Panc1 (cell line): ENCODE measurements around the gene KLF5. TPM values are rescaled to one million over a fixed set of nuclear protein-coding genes. Genes with fewer than 3 reads are reported as not detected.

Source experiments
- ATAC-seq: fragments of 200-7000 bp; cut with Tn5 transposase; 2 replicates; pipeline ENCODE4 v1.9.1; 2020; ENCODE audit warnings: mild to moderate bottlenecking, moderate library complexity
- Bru-seq: library from RNA; stranded (reverse); fragments of 400-500 nt; gene quantifications from one replicate; lab custom pipeline; 2021; lab: Mats Ljungman, UMichigan
- BruChase-seq, 2 experiments: library from RNA; stranded (reverse); fragments of 400-500 nt; gene quantifications; one replicate each; lab custom pipeline; 2021; lab: Mats Ljungman, UMichigan
- BruUV-seq: library from RNA; stranded (reverse); fragments of 400-500 nt; replicated peaks from 2 replicates; lab custom pipeline; 2021; lab: Mats Ljungman, UMichigan
- CTCF ChIA-PET: fragments of 300-600 bp; sonication (Branson Sonifier 250); formaldehyde crosslinking; loops from one replicate; lab custom pipeline; 2022; ENCODE audit warnings: antibody characterized with exemption; lab: Charles Lee
- POLR2A ChIA-PET: fragments of 300-600 bp; sonication (Branson Sonifier 250); formaldehyde crosslinking; loops from one replicate; lab custom pipeline; 2022; ENCODE audit warnings: antibody characterized with exemption; lab: Charles Lee
- DNase-seq: peaks from one replicate; pipeline ENCODE4 v3.0.0-alpha.2; 2010; ENCODE audit warnings: low read depth, low spot score
- H3K27ac ChIP-seq: 2 replicates; pipeline ENCODE4 v1.5.1; 2011; ENCODE audit warnings: mild to moderate bottlenecking, low read length, inconsistent platforms
- H3K27me3 ChIP-seq: fragments of 200-500 bp; sonication (Bioruptor generic); 2 replicates; pipeline ENCODE4 v1.6.0; 2014; ENCODE audit warnings: low read length, inconsistent platforms; ENCODE audit not compliant: control insufficient read depth, insufficient read depth
- H3K36me3 ChIP-seq: fragments of 200-500 bp; sonication (Bioruptor generic); 2 replicates; pipeline ENCODE4 v1.5.1; 2014; ENCODE audit warnings: inconsistent platforms, mild to moderate bottlenecking, low read length, moderate library complexity; ENCODE audit not compliant: control insufficient read depth, insufficient read depth
- H3K4me1 ChIP-seq: 2 replicates; pipeline ENCODE4 v1.5.1; 2011; ENCODE audit warnings: inconsistent platforms, mild to moderate bottlenecking, low read length, moderate library complexity; ENCODE audit not compliant: control insufficient read depth, insufficient read depth
- H3K4me3 ChIP-seq, 2 experiments: 2 replicates each; pipeline ENCODE4 v1.5.1; 2011 to 2012; ENCODE audit warnings: low read depth in 2 of 2, low read length in 2 of 2, mild to moderate bottlenecking in 2 of 2, inconsistent platforms in 1 of 2, moderate library complexity in 1 of 2
- H3K9me3 ChIP-seq: fragments of 200-500 bp; sonication (Bioruptor generic); 2 replicates; pipeline ENCODE4 v1.5.1; 2014; ENCODE audit warnings: low read depth, mild to moderate bottlenecking, inconsistent platforms, low read length, moderate library complexity; ENCODE audit not compliant: control insufficient read depth, insufficient read depth
- CTCF ChIP-seq: fragments of 450-650 bp; IDR thresholded peaks from 2 replicates; pipeline ENCODE4 v1.5.1; 2017; ENCODE audit warnings: mild to moderate bottlenecking
- POLR2AphosphoS5 ChIP-seq: IDR thresholded peaks from 2 replicates; pipeline ENCODE4 v1.6.1; 2012; ENCODE audit warnings: mild to moderate bottlenecking, low read depth, low read length, moderate library complexity
- REST ChIP-seq, 2 experiments: IDR thresholded peaks; 2 replicates each; pipeline ENCODE4 v1.6.1; 2011 to 2012; ENCODE audit warnings: low read depth in 2 of 2, control low read depth in 1 of 2, low read length in 1 of 2, mild to moderate bottlenecking in 1 of 2, moderate library complexity in 1 of 2; ENCODE audit not compliant: insufficient read depth in 1 of 2
- SIN3A ChIP-seq: IDR thresholded peaks from 2 replicates; pipeline ENCODE4 v1.6.1; 2012; ENCODE audit warnings: low read depth, mild to moderate bottlenecking, low read length, moderate library complexity, borderline replicate concordance; ENCODE audit not compliant: insufficient read depth
- TCF7L2 ChIP-seq: IDR thresholded peaks from 2 replicates; pipeline ENCODE4 v1.6.1; 2011; ENCODE audit warnings: mild to moderate bottlenecking, low read depth, low read length, inconsistent platforms
- in situ Hi-C: cut with HindIII; loops from 2 replicates; pipeline ENCODE4 v1.10.0; 2016; ENCODE audit warnings: low sequenced_read_pairs, low pct_unique_long_range_greater_than_20kb
- intact Hi-C: fragments of 100-400 bp; cut with micrococcal nuclease; formaldehyde crosslinking; loops from one replicate; pipeline ENCODE4 v1.10.0; 2022; ENCODE audit not compliant: unreplicated experiment
- long read RNA-seq: library from polyadenylated mRNA; unstranded; transcript quantifications from one replicate; pipeline ENCODE4 v2.0.0, GENCODE V29; 2021; ENCODE audit not compliant: unreplicated experiment
- polyA plus RNA-seq: library from polyadenylated mRNA; unstranded; fragments of >200 nt; gene quantifications from one replicate; pipeline ENCODE4 v1.2.1, GENCODE V29; 2012; ENCODE audit warnings: missing spikeins; ENCODE audit not compliant: insufficient read length
- total RNA-seq: library from RNA; stranded (reverse); gene quantifications from one replicate; pipeline ENCODE4 v1.2.1, GENCODE V29; 2021; ENCODE audit not compliant: unreplicated experiment

KLF5 gene
- 1.5 TPM for total RNA-seq
- polyA plus RNA-seq = 0.64 TPM
- Bru-seq, nascent RNA = percentile 44 among the genes with signal in this experiment
- BruChase-seq, experiment 1, labeled RNA remaining after a 2-hour chase = percentile 47 among the genes with signal in this experiment
- percentile 35 among the genes with signal in this experiment for BruChase-seq, experiment 2, labeled RNA remaining after a 6-hour chase
- long read RNA-seq = 0 reads

- CTCF ChIA-PET = no interaction called here
- TF ChIP-seq CTCF (no peak), SIN3A (peak; percentile 84; the same call in 1 of the 2 replicates), TCF7L2 (no peak)
- ATAC-seq (peak; percentile 99), DNase-seq (no peak)
- POLR2A ChIA-PET = no interaction called here
- Histone ChIP-seq H3K9me3 (no peaks in the 10 kb centered on the region), H3K27me3 (peaks cover 2% of the 10 kb centered on the region; the same call in 1 of the 2 replicates), H3K4me1 (peaks cover 6% of the 10 kb centered on the region), H3K36me3 (peaks cover 2% of the 10 kb centered on the region; the same call in 1 of the 2 replicates), H3K27ac (no peak within 1 kb of the TSS), H3K4me3 (peak within 1 kb of the TSS; percentile 56 to 73)
- BruUV-seq = no TSS peak
- intact Hi-C loops (no loop called here), in situ Hi-C loops (no loop called here)
Observed at GRCh38 chr13:73058736-73059459, at the start of gene KLF5. Gene KLF5, plus strand, starts transcription at chr13:73059005. Its CDS starts 323 bp downstream, at chr13:73059328.

DNA sequence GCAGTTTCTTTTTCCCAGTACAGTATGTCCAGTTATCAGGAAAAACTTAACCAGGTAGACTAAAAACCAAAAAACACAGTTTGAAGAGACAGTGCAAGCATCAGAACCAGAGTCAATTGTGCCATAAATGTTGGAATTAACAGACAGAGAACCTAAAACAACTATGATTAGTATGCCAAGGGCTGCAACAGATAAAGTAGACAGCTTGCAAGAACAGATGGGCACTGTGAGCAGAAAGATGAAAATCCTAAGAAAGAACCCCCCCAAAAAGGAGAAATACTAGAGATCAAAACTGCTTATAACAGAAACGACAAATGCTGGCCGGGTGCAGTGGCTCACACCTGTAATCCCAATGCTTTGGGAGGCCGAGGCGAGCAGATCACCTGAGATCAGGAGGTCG lies 47.1 kb upstream of the KLF5 start:
- ChIA-PET POLR2A (no interaction called here), CTCF (no interaction called here)
- no peaks in the 10 kb centered on the region for H3K4me1 ChIP-seq
- in situ Hi-C loops = no loop called here
- DNase-seq (no peak), ATAC-seq (no peak)
- no peak overlapping the region for H3K27ac ChIP-seq
- no peaks in the 10 kb centered on the region for H3K27me3 ChIP-seq
- H3K36me3 ChIP-seq = no peaks in the 10 kb centered on the region
- H3K4me3 ChIP-seq = no peak overlapping the region
- no peaks in the 10 kb centered on the region for H3K9me3 ChIP-seq
- intact Hi-C loops = no loop called here
- TF ChIP-seq SIN3A (no peak), CTCF (no peak), TCF7L2 (no peak), REST (IDR thresholded peaks at IDR 0.05; ENCODE audit: insufficient read depth in 1 of 2, low read depth in 2 of 2, low read length in 1 of 2) (no peak), POLR2AphosphoS5 (no peak)
- BruUV-seq = no TSS peak
